Mucosa of rectum (tissue), 2 donors: ENCODE measurements around the gene ASIC3.
A peak's percentile ranks its signal among the peaks of the same experiment; 100 is the strongest.

ENCODE experiments used
- H3K27ac ChIP-seq, 2 donors: one replicate each; pipeline ENCODE4 v1.7.0; 2013; ENCODE audit warnings: inconsistent platforms in 2 of 2, low read depth in 2 of 2, low read length in 2 of 2
- H3K27me3 ChIP-seq, 2 donors: one replicate each; pipeline ENCODE4 v1.7.0; 2013; ENCODE audit warnings: low read length in 2 of 2; ENCODE audit not compliant: control insufficient read depth in 2 of 2, insufficient read depth in 2 of 2
- H3K36me3 ChIP-seq, 2 donors: one replicate each; pipeline ENCODE4 v1.7.0; 2013; ENCODE audit warnings: low read length in 2 of 2; ENCODE audit not compliant: control insufficient read depth in 2 of 2, insufficient read depth in 2 of 2
- H3K4me1 ChIP-seq, 2 donors: one replicate each; pipeline ENCODE4 v1.7.0; 2013; ENCODE audit warnings: low read length in 2 of 2, mild to moderate bottlenecking in 1 of 2; ENCODE audit not compliant: control insufficient read depth in 2 of 2, insufficient read depth in 2 of 2
- H3K4me3 ChIP-seq, 2 donors: one replicate each; pipeline ENCODE4 v1.7.0; 2013; ENCODE audit warnings: low read length in 2 of 2
- H3K9ac ChIP-seq, 2 donors: one replicate each; pipeline ENCODE4 v1.7.0; 2013; ENCODE audit warnings: low read length in 2 of 2, low read depth in 1 of 2, mild to moderate bottlenecking in 1 of 2
- H3K9me3 ChIP-seq, 2 donors: one replicate each; pipeline ENCODE4 v1.7.0; 2013; ENCODE audit warnings: low read length in 2 of 2; ENCODE audit not compliant: control insufficient read depth in 2 of 2
- donor health status: healthy.
- donor health status: Normal muscosa, but diverticular disease.

The ASIC3 gene

DNA sequence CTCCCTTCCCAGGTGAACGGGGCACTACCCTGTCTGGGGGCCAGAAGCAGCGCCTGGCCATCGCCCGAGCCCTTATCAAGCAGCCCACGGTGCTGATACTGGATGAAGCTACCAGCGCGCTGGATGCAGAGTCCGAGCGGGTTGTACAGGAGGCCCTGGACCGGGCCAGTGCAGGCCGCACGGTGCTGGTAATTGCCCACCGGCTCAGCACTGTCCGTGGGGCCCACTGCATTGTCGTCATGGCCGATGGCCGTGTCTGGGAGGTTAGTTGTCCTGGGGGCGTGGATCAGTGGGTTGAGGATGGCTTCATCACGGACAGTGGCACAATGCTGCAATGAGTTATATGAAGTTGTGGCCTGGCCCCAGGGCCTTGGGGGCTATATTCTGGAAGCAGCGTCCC lies 4.4 kb upstream of the ASIC3 start:
- H3K9me3 ChIP-seq = no peaks in the 10 kb centered on the region
- no peak overlapping the region for H3K4me3 ChIP-seq
- H3K9ac ChIP-seq = no peak overlapping the region
- H3K36me3 ChIP-seq = peaks cover 0 to 5% of the 10 kb centered on the region in 2 donors
- no peak overlapping the region for H3K27ac ChIP-seq
- no peaks in the 10 kb centered on the region for H3K4me1 ChIP-seq
- no peaks in the 10 kb centered on the region for H3K27me3 ChIP-seq

DNA sequence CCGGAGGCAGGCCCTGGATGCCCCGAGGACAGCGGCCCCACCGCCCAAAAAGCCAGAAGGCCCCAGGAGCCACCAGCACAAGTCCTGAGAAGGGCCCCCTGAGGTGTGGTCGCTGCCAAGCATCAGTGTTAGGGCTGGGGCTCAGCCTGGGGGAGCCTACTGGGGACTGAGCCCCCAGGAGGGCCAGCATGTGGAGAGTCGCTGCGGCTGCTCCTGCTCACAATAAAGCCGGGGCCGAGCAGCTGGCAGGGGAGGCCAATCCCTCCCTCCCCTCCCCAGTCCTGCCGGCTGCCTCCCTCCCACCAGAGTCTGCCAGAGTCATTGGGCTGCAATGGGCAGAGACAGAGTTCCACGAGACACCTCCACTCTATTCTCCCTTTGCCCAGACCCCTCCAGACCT lies 3.1 kb upstream of the ASIC3 start:
- H3K4me1 ChIP-seq = no peaks in the 10 kb centered on the region
- peaks cover 0 to 5% of the 10 kb centered on the region in 2 donors for H3K36me3 ChIP-seq
- no peak overlapping the region for H3K9ac ChIP-seq
- no peak overlapping the region for H3K4me3 ChIP-seq
- H3K9me3 ChIP-seq = no peaks in the 10 kb centered on the region
- no peaks in the 10 kb centered on the region for H3K27me3 ChIP-seq
- no peak overlapping the region for H3K27ac ChIP-seq

DNA sequence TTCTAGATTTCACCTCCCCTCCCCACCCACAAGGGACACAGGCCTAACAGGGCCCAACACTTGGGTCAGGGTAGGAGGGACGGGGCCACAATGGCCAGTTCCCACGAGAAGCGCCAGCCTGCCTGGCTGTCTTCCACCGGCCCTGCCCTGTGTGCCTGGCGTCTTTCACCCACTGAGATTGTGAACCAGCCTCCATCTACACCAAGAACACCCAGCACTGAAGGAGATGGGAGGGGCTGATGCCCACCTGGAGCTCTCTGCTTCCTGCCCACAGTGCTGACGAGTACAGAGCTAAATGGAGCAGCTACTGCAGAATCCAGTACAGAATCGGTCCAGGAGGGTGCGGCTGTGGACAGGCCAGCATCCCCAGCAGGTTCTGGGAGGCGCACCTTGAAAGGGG lies 2.4 kb upstream of the ASIC3 start:
- Histone ChIP-seq H3K9me3 (no peaks in the 10 kb centered on the region), H3K27me3 (no peaks in the 10 kb centered on the region), H3K36me3 (peaks cover 0 to 5% of the 10 kb centered on the region in 2 donors), H3K9ac (no peak overlapping the region), H3K4me1 (no peaks in the 10 kb centered on the region), H3K4me3 (no peak overlapping the region), H3K27ac (no peak overlapping the region)

DNA sequence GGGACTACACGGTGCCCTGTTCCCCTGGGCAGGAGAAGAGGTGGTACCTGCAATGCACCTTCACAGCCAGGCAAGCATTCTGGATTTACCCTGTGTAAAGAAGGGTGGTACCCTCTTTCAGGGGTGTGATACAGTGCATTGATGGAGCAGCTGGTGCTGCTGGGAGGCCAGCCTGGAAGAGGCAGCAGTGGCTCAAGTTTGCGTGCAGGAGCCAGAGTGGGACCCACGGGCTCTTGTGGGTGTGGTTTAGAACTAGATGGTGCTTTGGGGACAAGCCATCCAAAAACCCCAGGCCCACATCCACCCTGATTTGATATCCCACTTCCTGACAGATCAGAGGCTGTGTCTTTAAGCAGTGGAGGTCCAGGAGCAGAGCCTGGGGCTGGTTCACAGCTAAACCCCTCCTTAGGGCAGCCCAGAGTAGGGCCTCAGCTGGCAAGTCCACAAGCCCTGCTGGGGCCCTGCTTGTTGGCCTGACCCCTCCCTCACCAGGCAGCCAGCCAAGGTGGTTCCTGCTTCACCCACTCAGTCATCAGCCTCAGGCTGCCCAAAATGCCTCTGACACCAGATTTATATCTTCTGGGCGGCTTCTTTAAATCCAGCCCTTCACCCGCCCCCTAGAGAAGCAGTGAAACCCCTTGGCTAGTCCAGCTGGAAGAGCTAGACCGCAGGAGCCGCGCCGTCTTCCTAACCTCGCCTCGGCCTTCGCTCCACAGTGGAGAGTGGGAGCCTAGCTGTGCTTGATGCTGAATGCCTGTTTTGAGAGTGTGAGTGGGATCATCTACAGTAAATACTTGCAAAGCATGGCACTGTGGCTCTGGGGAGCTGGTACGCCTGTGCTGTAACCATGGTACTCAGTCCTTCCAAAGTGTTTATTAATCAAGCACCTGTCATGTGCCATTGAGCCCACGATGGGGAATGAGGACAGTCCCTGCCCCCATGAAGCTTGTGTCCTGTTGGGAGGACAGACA lies 1.4 kb upstream of the ASIC3 start:
- Histone ChIP-seq H3K4me1 (no peaks in the 10 kb centered on the region), H3K9ac (no peak overlapping the region), H3K27me3 (no peaks in the 10 kb centered on the region), H3K4me3 (no peak overlapping the region), H3K36me3 (peaks cover 0 to 5% of the 10 kb centered on the region in 2 donors), H3K27ac (no peak overlapping the region), H3K9me3 (no peaks in the 10 kb centered on the region)

DNA sequence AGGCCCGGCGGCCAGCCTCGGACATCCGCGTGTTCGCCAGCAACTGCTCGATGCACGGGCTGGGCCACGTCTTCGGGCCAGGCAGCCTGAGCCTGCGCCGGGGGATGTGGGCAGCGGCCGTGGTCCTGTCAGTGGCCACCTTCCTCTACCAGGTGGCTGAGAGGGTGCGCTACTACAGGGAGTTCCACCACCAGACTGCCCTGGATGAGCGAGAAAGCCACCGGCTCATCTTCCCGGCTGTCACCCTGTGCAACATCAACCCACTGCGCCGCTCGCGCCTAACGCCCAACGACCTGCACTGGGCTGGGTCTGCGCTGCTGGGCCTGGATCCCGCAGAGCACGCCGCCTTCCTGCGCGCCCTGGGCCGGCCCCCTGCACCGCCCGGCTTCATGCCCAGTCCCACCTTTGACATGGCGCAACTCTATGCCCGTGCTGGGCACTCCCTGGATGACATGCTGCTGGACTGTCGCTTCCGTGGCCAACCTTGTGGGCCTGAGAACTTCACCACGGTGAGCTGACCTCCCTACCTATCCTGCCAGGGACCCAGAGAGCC lies 656 bp downstream of the ASIC3 start:
- no peaks in the 10 kb centered on the region for H3K27me3 ChIP-seq

DNA sequence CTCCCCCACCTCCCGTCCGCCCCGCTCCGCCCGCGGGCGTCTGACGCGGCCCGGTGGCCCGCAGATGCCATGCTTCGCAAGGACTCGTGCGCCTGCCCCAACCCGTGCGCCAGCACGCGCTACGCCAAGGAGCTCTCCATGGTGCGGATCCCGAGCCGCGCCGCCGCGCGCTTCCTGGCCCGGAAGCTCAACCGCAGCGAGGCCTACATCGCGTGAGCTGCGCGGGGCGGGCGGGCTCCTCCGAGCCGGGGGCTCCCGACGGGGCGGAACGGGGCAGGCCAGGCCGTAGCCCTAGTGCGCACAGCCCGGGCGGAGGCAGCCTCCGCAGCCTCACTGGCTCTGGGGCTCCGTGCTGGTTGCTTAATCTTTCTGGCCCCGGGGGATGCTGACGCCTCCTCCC lies 2.8 kb downstream of the ASIC3 start:
- no peaks in the 10 kb centered on the region for H3K9me3 ChIP-seq

More for the DNA sequence above, 656 bp downstream of the ASIC3 start:
- Histone ChIP-seq H3K27ac (no peak overlapping the region), H3K4me3 (no peak overlapping the region), H3K36me3 (peaks cover 0 to 3% of the 10 kb centered on the region in 2 donors), H3K4me1 (no peaks in the 10 kb centered on the region), H3K9me3 (no peaks in the 10 kb centered on the region), H3K9ac (no peak overlapping the region)

DNA sequence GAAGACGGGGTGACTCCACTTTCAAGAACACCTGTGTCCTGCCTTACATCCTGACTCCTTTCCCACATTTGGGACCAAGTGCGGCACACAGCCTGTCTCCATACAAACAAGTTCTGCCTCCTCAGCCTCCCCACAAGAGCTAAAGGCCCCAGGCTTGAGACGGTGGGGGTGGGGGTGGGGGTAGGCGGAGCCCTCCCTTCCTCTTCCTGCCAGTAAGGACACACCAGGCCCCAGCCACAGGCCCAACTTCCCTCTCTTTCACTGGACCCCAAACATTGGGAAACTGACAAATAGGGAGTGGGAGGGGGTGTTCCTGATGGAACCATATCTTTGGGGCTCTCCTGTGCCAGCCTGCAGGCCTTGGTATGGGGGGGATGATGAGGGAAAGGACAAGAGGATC lies 4.8 kb downstream of the ASIC3 start:
- Histone ChIP-seq H3K9ac (no peak overlapping the region), H3K4me1 (peaks cover 10 to 12% of the 10 kb centered on the region in 2 donors), H3K4me3 (no peak overlapping the region), H3K27me3 (no peaks in the 10 kb centered on the region), H3K9me3 (no peaks in the 10 kb centered on the region), H3K36me3 (no peaks in the 10 kb centered on the region), H3K27ac (no peak overlapping the region)

More for the DNA sequence above, 2.8 kb downstream of the ASIC3 start:
- H3K36me3 ChIP-seq = no peaks in the 10 kb centered on the region
- H3K9ac ChIP-seq = no peak overlapping the region
- H3K27ac ChIP-seq = no peak overlapping the region
- H3K27me3 ChIP-seq = no peaks in the 10 kb centered on the region
- H3K4me3 ChIP-seq = no peak overlapping the region
- no peaks in the 10 kb centered on the region for H3K4me1 ChIP-seq

DNA sequence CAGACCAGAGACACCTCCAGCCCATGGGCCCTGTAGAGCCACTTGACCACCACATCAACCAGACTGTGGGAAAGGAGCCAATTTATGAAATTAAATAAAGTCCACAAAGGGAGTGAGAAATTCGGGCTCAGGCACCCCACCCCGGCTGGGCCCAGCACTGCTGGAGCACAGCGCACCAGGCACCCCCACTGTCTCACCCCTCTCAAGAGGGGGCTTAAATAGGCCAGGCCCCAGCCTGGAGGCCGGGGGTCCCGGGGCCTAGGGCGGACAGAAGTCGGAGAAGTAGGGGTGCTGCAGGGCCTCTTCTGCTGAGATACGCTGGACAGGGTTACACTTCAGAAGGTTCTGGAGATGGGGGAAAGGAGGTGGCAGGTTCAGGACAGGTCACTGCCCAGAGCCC lies 5.4 kb downstream of the ASIC3 start:
- no peak overlapping the region for H3K4me3 ChIP-seq
- H3K9me3 ChIP-seq = no peaks in the 10 kb centered on the region
- H3K36me3 ChIP-seq = no peaks in the 10 kb centered on the region
- no peak overlapping the region for H3K27ac ChIP-seq
- peaks cover 16 to 18% of the 10 kb centered on the region in 2 donors for H3K4me1 ChIP-seq
- H3K9ac ChIP-seq = no peak overlapping the region
- no peaks in the 10 kb centered on the region for H3K27me3 ChIP-seq

DNA sequence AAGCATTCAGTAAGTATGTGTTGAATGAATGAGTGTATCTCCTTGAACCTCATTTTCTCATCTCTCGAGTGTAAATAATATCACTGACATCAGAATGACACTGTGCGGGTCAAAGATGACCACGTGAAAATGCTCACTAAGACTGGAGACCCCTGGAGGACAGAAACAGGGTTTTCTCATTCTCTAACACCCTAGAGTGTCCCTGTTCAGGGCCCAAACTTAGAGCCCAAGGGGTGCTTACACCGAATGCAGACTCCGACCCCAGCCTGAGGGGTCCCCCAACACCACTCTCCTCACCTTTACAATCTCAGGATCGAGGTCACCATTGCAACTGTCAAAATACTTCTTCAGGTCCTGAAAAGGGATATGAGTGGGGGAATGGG lies 7.9 kb downstream of the ASIC3 start:
- Histone ChIP-seq H3K9ac (no peak overlapping the region), H3K27ac (no peak overlapping the region), H3K27me3 (no peaks in the 10 kb centered on the region), H3K4me3 (no peak overlapping the region), H3K4me1 (peaks cover 29 to 33% of the 10 kb centered on the region in 2 donors), H3K36me3 (no peaks in the 10 kb centered on the region), H3K9me3 (no peaks in the 10 kb centered on the region)

DNA sequence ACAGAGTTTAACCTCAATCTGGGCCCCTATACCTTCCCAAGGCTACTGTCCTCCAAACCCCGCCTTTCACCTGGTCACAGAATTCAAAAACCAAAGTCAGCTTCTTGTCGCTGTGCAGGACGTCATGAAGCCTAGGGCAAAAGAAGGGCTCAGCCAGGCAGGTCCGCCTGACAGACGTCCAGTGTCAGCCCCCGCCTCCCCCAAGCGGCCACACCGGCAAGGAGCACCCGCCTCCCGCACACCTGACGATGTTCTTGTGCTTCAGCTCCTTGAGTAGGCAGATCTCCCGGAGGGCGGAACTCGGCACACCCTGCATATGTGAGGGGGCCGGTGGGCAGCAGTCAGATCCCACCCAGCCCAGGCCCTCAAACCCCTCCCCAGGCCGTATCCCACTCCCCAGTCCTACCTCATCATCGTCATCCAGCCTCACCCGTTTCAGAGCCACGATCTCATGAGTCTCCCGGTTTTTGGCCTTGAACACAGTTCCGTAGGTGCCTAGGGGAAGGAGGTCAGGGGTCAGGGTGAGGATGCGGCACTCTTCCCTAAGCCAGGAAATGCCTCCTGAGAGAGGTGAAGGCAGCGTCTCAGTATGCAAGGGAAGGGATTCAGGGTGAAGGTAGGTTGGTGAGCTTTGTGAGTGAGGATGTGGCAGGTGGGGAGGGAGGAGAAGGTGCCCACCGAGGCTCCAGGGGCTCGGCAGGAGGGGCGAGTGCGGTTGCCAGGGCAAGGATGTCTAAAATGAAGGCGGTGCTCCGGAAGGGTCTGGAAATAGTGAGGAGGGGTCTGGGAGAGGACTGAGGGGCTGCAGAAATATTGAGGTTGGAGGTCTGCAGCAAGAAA lies 8.6 kb downstream of the ASIC3 start:
- H3K9ac ChIP-seq = peak overlapping the region; percentile 59 to 77
- peak overlapping the region; percentile 86 to 98 for H3K4me3 ChIP-seq
- no peaks in the 10 kb centered on the region for H3K27me3 ChIP-seq
- no peak overlapping the region for H3K27ac ChIP-seq
- peaks cover 35 to 39% of the 10 kb centered on the region in 2 donors for H3K4me1 ChIP-seq
- H3K36me3 ChIP-seq = no peaks in the 10 kb centered on the region
- H3K9me3 ChIP-seq = no peaks in the 10 kb centered on the region
